PC-3 (cell line): ENCODE data around the gene PIEZO2. TPM values are rescaled to one million over a fixed set of nuclear protein-coding genes. Genes with fewer than 3 reads are reported as not detected.

Experiments used
- ATAC-seq: fragments of 200-7000 bp; cut with Tn5 transposase; 2 replicates; pipeline ENCODE4 v1.9.1; 2020; ENCODE audit warnings: mild to moderate bottlenecking, moderate library complexity
- BruUV-seq: library from RNA; stranded (reverse); fragments of 400-500 nt; replicated peaks from 2 replicates; lab custom pipeline; 2021; lab: Mats Ljungman, UMichigan
- CTCF ChIA-PET: fragments of 300-600 bp; sonication (Branson Sonifier 250); formaldehyde crosslinking; loops from one replicate; lab custom pipeline; 2022; ENCODE audit warnings: antibody characterized with exemption; lab: Charles Lee
- POLR2A ChIA-PET: fragments of 300-600 bp; sonication (Branson Sonifier 250); formaldehyde crosslinking; loops from one replicate; lab custom pipeline; 2022; ENCODE audit warnings: antibody characterized with exemption; ENCODE audit not compliant: unreplicated experiment; lab: Charles Lee
- DNase-seq: peaks from one replicate; pipeline ENCODE4 v3.0.0-alpha.2; 2015
- H2AFZ ChIP-seq: fragments of 300-600 bp; sonication (generic); 2 replicates; pipeline ENCODE4 v1.6.0; 2016; ENCODE audit warnings: antibody characterized with exemption, low read length
- H3F3A ChIP-seq: fragments of 300-600 bp; sonication (generic); one replicate; pipeline ENCODE4 v1.6.0; 2017; ENCODE audit warnings: antibody characterized with exemption, low read length, control low read depth, mild to moderate bottlenecking; ENCODE audit not compliant: unreplicated experiment
- H3K27ac ChIP-seq: fragments of 300-600 bp; sonication (generic); 2 replicates; pipeline ENCODE4 v1.5.1; 2016; ENCODE audit warnings: mild to moderate bottlenecking, low read length
- H3K27me3 ChIP-seq: fragments of 300-600 bp; sonication (generic); 2 replicates; pipeline ENCODE4 v1.6.1; 2016; ENCODE audit warnings: low read length, mixed read lengths
- H3K36me3 ChIP-seq: fragments of 300-600 bp; sonication (generic); 2 replicates; pipeline ENCODE4 v1.6.1; 2016; ENCODE audit warnings: low read depth, mixed run types, low read length, mixed read lengths
- H3K4me1 ChIP-seq: fragments of 300-600 bp; sonication (generic); 2 replicates; pipeline ENCODE4 v1.5.1; 2016; ENCODE audit warnings: low read length; ENCODE audit not compliant: insufficient read depth
- H3K4me2 ChIP-seq: fragments of 300-600 bp; sonication (generic); 2 replicates; pipeline ENCODE4 v1.6.0; 2016; ENCODE audit warnings: low read length
- H3K4me3 ChIP-seq: fragments of 300-600 bp; sonication (generic); 2 replicates; pipeline ENCODE4 v1.5.1; 2016; ENCODE audit warnings: mild to moderate bottlenecking, low read length, mixed read lengths
- H3K79me2 ChIP-seq: fragments of 300-600 bp; sonication (generic); 2 replicates; pipeline ENCODE4 v1.6.1; 2017; ENCODE audit warnings: low read length, mixed read lengths
- H3K9ac ChIP-seq: fragments of 300-600 bp; sonication (generic); 2 replicates; pipeline ENCODE4 v1.6.0; 2016; ENCODE audit warnings: mild to moderate bottlenecking, low read length
- H3K9me2 ChIP-seq: fragments of 300-600 bp; sonication (generic); replicated peaks from 2 replicates; pipeline ENCODE4 v1.6.1; 2016; ENCODE audit warnings: mixed run types, low read length, mixed read lengths
- H3K9me3 ChIP-seq: fragments of 300-600 bp; sonication (generic); 2 replicates; pipeline ENCODE4 v1.6.1; 2016; ENCODE audit warnings: low read length, mixed read lengths
- H4K20me1 ChIP-seq: fragments of 300-600 bp; sonication (generic); 2 replicates; pipeline ENCODE4 v1.6.1; 2016; ENCODE audit warnings: low read length, mixed read lengths
- EZH2 ChIP-seq: fragments of 300-600 bp; sonication (generic); IDR thresholded peaks from one replicate; pipeline ENCODE4 v1.6.1; 2017; ENCODE audit warnings: antibody characterized with exemption, mild to moderate bottlenecking, low read length; ENCODE audit not compliant: unreplicated experiment
- EZH2phosphoT487 ChIP-seq: fragments of 300-600 bp; sonication (generic); IDR thresholded peaks from 2 replicates; pipeline ENCODE4 v1.6.1; 2018; ENCODE audit warnings: mild to moderate bottlenecking, antibody characterized with exemption, low read length, borderline replicate concordance
- intact Hi-C: fragments of 100-400 bp; cut with micrococcal nuclease; formaldehyde crosslinking; loops from 2 replicates; pipeline ENCODE4 v1.9.0; 2023
- total RNA-seq: library from RNA; depleted of rRNA; stranded (reverse); fragments of >200 nt; gene quantifications from 2 replicates; pipeline ENCODE4 v1.2.3, GENCODE V29; 2014
- TF ChIP-seq, protein P1 (sequence below): fragments of 300-600 bp; sonication (generic); conservative IDR thresholded peaks from 2 replicates; pipeline ENCODE4 v1.5.1; 2017; ENCODE audit warnings: antibody characterized with exemption, low read depth, mild to moderate bottlenecking, low read length

The PIEZO2 gene
- total RNA-seq, 1 experiment from 2014 or later, result not detected

DNA sequence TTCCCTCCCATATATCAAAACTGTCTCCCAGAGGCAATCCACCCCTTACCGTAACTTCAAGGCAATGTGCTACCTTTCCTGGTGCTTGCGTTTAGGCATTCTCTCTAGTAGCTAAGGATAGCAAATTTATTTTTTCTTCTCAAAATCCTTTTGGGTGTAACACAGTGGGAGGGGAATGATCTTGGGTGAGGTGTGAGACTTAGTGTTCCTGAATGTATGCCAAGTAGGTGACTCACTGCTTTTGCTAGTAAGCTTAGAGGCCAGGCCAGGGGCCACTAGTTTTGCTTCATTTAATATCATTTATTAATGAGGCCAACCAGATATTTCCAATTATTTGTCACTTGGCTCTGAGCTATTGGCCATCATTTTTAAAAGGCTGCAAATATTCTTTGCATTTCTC lies 488.1 kb downstream of the PIEZO2 start:
- BruUV-seq, result no TSS peak
- Histone ChIP-seq H3F3A (no peaks in the 10 kb centered on the region), H3K4me3 (no peak overlapping the region), H3K9me2 (no peaks in the 10 kb centered on the region), H2AFZ (no peak overlapping the region), H3K9ac (no peak overlapping the region), H3K79me2 (no peaks in the 10 kb centered on the region), H3K4me2 (no peak overlapping the region), H3K36me3 (no peaks in the 10 kb centered on the region), H3K27ac (no peak overlapping the region), H3K9me3 (no peaks in the 10 kb centered on the region), H4K20me1 (no peaks in the 10 kb centered on the region), H3K4me1 (no peaks in the 10 kb centered on the region), H3K27me3 (peaks cover 79% of the 10 kb centered on the region)
- ATAC-seq (no peak), DNase-seq (no peak)
- ChIA-PET CTCF (no interaction called here), POLR2A (no interaction called here)
- TF ChIP-seq EZH2phosphoT487 (no peak), EZH2 (no peak)
- TF ChIP-seq, protein P1, sequence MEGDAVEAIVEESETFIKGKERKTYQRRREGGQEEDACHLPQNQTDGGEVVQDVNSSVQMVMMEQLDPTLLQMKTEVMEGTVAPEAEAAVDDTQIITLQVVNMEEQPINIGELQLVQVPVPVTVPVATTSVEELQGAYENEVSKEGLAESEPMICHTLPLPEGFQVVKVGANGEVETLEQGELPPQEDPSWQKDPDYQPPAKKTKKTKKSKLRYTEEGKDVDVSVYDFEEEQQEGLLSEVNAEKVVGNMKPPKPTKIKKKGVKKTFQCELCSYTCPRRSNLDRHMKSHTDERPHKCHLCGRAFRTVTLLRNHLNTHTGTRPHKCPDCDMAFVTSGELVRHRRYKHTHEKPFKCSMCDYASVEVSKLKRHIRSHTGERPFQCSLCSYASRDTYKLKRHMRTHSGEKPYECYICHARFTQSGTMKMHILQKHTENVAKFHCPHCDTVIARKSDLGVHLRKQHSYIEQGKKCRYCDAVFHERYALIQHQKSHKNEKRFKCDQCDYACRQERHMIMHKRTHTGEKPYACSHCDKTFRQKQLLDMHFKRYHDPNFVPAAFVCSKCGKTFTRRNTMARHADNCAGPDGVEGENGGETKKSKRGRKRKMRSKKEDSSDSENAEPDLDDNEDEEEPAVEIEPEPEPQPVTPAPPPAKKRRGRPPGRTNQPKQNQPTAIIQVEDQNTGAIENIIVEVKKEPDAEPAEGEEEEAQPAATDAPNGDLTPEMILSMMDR, result no peak
- intact Hi-C loops, result no loop called here

DNA sequence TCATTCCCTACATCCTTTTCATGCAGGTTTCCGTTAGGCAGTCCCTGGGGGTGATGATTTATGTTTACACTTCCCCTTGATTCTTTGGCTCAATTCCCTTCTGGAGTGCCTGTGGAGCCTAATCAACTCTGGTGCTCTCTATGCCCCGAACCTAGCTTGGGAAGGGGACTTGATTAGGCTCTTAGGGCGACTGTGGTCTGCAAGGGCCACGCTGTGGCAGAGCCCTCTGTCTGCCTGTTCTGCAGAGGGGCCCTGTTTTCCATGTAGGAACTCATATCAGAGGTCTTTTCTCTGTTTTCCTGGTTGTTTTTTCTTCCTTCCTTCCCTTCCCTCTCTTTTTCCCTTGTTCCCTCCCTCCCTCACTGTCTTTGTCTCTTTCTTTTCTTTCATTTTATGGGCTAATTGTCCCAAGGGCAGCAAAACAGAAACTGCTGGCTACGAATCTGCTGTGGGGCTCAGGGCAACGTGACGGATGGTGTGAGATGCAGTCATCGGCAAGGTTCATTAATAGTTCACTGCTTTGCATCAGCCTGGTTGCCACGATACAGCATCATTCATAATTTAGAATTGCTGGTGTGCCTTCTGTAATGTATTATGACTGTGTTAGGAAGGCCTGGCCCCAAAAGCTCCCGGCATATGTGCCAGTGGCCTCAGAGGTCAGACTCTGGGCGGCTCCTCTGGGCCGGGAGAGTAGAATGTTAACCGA lies 489.0 kb downstream of the PIEZO2 start:
- ChIA-PET POLR2A (no interaction called here), CTCF (no interaction called here)
- ATAC-seq, result no peak
- no peak overlapping the region for H3K27ac ChIP-seq
- no peaks in the 10 kb centered on the region for H3K4me1 ChIP-seq
- no peaks in the 10 kb centered on the region for H3K9me2 ChIP-seq
- no peak overlapping the region for H3K4me3 ChIP-seq
- H3K4me2 ChIP-seq, result no peak overlapping the region
- H3K9ac ChIP-seq, result no peak overlapping the region
- no peaks in the 10 kb centered on the region for H3K79me2 ChIP-seq
- H3K36me3 ChIP-seq, result no peaks in the 10 kb centered on the region
- no peak for TF ChIP-seq EZH2phosphoT487
- TF ChIP-seq, protein P1, result no peak
- TF ChIP-seq EZH2, result no peak
- H3K27me3 ChIP-seq, result peaks cover 69% of the 10 kb centered on the region
- no peak overlapping the region for H2AFZ ChIP-seq
- H4K20me1 ChIP-seq, result no peaks in the 10 kb centered on the region
- intact Hi-C loops, result no loop called here
- no peaks in the 10 kb centered on the region for H3F3A ChIP-seq
- BruUV-seq, result no TSS peak
- DNase-seq, result no peak
- no peaks in the 10 kb centered on the region for H3K9me3 ChIP-seq

DNA sequence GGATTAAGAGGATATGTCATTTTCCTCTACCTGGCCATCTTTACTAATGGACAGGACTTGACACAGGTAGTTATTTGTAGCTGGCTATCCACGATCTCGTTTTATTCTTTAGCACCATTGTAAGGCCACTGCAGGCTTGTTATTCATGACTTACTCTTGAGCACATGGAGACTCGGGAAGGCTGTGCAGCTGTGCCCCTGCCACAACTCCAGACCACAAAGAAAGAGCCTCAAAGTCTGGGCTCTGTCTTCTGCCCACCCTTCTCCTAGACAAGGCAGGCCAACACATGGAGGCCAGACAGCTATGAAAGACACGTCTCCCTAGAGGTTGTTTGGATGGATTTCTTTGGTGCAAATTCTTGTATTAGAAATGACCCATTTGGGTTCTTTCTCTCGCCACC lies 489.8 kb downstream of the PIEZO2 start:
- no peaks in the 10 kb centered on the region for H3K79me2 ChIP-seq
- H3K27ac ChIP-seq, result no peak overlapping the region
- ATAC-seq (no peak), DNase-seq (no peak)
- peaks cover 62% of the 10 kb centered on the region for H3K27me3 ChIP-seq
- H2AFZ ChIP-seq, result no peak overlapping the region
- no peak overlapping the region for H3K9ac ChIP-seq
- intact Hi-C loops, result no loop called here
- no peaks in the 10 kb centered on the region for H3K9me3 ChIP-seq
- no peak for TF ChIP-seq EZH2
- BruUV-seq, result no TSS peak
- no peaks in the 10 kb centered on the region for H4K20me1 ChIP-seq
- H3K9me2 ChIP-seq, result no peaks in the 10 kb centered on the region
- ChIA-PET POLR2A (no interaction called here), CTCF (no interaction called here)
- no peaks in the 10 kb centered on the region for H3F3A ChIP-seq
- no peaks in the 10 kb centered on the region for H3K4me1 ChIP-seq
- no peak overlapping the region for H3K4me2 ChIP-seq
- H3K4me3 ChIP-seq, result no peak overlapping the region
- no peaks in the 10 kb centered on the region for H3K36me3 ChIP-seq
